GM18508 (cell line): ENCODE results near the gene RIMS3.
"Not testable (repeated sequence)": the region's sequence is repeated elsewhere in the genome, so short reads cannot be mapped to it uniquely, and the experiment has no call there.

Experiments
- ATAC-seq: cut with Tn5 transposase; IDR thresholded peaks from one replicate; pipeline ENCODE4 v1.9.1; 2021; ENCODE audit warnings: moderate number of reproducible peaks; ENCODE audit not compliant: insufficient read depth, unreplicated experiment

RIMS3 gene

DNA sequence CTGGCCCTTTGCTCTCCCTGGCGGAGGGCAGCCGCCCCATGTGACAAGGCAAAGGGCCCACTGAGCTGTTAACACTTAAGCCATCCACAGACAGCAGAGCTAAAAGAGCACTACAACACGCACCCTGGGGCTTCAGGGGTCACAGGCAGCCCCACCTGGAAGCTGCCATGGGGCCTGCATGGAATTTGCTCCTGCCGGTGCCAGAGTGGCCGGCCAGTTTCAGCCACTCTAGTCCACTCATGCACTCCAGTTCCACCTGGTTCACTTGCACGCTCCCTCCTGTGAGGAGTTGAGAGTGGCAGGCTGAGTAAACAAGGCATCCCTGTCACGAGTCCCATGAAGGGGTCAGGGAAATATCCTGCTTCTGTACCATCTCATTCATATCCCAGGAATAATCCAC lies 55.3 kb downstream of the RIMS3 start:
- ATAC-seq = no peak

DNA sequence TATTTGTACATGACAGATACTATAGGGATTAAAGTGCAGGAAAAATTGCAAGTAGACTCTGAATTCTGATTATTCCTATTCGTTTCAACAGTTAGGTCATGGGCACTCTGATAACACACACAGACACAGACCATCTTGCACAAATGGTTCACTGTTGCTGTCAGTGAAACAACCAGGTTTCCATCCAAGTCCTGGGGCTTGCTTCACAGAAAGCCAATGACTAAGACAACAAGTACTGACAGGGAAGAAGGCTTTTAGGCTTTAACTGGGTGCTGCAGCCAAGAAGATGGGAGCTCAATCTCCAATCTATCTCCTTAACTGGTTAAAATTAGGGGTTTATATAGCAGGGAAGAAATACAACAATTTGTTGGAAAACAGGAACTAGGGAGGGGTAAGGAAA lies 57.6 kb downstream of the RIMS3 start:
- ATAC-seq = no peak

DNA sequence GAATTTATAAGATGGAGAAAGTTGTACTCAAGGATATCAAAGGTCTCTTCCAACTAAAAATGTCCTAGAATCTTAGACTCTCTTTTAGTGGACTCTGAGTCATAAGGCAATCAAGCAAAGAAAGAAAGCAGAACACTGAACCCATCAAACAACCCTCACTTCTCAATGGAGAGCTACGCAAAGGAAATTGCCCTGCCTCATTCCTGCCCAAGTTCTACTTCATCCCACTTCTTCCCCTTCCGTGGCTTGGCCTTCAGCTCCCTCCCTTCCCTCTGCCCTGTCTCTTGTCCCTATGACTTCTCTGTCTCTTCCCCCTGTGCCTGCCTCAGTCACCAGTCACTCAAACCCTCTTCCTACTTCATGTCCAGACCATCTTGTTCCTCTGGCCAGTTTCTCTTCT lies 58.5 kb downstream of the RIMS3 start:
- no peak for ATAC-seq

DNA sequence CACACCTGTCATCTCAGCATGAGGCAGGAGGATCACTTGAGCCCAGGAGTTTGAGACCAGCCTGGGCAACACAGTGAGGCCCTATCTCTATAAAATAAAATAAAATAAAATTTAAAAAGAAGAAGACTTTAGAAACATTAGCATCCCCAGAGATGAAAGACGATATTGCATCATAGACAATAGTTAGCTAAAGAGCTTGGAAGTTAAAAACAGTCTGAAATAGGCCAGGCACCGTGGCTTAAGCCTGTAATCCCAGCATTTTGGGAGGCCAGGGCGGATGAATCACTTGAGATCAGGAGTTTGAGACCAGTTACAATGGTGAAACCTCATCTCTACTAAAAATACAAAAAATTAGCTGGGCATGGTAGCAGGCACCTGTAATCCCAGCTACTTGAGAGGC lies 59.3 kb downstream of the RIMS3 start:
- ATAC-seq = no peak

DNA sequence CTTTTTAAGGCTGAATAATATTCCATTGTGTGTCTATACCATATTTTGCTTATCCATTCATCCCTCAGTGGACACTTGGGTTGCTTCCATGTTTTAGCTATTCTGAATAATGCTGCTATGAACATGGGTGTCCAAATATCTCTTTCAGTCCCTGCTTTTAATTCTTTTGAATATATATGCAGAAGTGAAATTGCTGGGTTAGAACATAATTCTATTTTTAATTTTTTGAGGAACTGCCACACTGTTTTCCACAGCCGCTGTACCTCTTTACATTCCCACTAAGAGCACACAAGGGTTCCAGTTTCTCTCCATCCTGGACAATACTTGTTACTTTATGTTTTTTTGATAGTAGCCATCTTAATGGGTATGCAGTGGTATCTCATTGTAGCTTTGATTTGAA lies 65.6 kb downstream of the RIMS3 start:
- no peak for ATAC-seq

DNA sequence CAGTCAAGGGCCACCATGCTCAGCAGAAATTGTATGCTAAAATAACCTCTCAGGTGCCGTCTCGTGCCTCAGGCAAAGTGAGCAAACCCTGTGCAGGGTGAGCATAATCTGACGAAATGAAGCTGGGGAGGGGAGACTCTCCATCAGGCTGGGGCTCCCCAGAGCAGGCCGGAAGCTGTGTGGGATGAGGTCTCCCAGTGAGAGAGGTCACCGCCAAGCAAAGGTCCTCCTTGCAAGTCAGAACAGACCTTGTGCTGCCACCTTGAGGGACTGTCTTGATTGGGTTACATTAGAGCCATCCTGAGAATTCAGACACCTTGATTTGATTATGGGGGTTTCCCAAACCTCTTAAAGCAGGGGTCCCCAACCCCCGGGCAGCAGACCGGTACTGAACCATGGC lies 69.9 kb downstream of the RIMS3 start:
- no peak for ATAC-seq

DNA sequence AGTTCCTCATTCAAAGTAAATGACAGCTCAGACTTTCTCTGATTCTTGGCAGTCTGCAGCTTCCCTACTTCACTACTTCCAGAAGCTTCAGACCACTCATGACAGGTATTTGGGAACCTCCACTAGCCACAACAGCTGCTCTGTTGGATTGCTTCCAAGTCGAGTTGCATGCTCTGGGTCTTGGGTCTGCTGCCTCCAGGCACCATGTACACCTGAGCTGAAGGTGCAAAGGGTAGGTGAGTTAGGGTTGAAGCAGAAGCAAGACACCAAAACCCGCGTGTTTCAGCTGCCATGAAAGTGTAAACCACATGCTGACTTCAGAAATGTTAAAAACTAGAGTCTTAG lies 71.3 kb downstream of the RIMS3 start:
- ATAC-seq = no peak

DNA sequence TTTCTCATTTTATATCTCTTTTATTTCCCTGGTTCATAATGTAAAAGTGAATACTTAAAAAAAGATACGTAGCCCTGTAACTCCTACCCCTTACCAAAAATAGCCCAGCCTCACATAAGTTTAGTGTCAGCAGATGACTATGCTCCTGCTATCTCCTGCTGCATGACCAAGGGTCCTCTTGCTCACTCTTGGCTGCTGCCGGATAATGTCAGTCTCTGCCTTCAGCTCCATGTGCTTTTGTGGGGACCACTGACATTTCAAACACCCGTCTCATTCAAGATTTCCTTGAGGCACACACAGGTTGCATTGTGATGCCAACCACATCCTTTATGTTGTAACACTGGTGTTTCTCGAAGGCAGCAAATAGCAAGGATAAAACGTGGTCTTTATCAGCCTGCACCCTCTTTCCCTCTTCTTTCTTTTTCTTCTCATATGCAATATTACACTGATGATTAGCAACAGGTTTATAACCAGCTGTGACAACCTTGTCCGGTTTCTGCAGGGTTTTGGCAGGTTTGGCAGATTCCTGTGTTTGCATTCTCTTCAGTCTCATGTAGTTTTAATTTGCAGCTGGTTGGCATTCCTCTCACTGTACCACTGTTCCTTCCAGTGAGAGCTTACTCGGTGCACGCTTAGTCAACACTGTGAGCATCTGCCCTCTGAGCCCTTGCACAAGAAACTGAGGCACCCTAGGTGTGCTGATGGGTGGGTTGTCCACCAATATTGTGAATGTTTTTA lies 71.9 kb downstream of the RIMS3 start:
- no peak for ATAC-seq

DNA sequence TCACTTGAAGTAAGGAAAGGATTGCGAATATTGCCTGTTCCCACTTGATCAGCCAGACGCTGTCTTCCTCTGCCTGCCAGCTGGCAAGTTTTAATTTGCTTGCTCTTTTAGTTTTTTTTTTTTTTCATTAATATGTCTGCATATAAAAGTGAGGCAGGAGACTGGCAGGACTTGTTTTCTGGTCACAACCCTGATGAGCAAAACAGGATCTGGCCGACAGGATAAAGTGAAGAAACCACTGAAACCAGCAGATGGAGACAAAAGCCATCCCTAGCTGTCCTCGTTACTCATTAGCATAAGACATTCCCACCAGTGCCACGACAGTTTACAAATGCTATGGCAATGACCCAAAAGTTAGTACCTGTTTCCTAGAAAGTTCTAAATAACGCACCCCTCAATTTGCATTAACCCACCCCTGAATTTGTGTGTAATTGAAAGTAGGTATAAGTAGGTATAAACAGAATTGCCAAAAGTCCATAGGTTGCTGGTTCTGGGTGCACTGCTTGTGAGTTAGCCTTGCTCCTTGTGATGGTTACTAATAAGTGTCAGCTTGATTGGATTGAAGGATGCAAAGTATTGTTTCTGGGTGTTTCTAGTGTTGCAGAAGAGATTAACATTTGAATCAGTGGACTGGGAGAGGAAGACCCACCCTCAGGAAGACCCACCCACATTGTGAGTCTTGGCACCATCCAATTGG lies 73.2 kb downstream of the RIMS3 start:
- ATAC-seq = no peak

DNA sequence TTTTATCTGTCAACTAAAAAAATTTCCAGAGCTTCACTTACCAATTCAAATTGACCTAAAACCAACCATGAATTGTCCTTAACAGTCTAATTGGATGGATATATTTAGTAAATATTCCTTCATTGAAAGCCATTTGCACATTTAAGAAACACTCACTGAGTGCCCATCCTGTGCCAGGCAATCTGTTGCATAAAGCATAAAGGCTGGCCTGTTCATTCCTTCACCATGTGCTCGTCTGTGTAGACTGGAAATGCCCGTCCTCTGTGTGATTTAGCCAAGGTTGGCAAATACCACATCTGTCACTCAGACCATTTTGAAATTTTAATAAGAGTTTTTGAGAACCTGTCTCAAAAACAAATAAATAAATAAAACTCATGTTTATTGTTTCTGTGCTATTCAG lies 76.9 kb downstream of the RIMS3 start:
- no peak for ATAC-seq

GRCh38 chr1:40583980-40584379 lies 81.5 kb downstream of the RIMS3 start:
- no peak for ATAC-seq

DNA sequence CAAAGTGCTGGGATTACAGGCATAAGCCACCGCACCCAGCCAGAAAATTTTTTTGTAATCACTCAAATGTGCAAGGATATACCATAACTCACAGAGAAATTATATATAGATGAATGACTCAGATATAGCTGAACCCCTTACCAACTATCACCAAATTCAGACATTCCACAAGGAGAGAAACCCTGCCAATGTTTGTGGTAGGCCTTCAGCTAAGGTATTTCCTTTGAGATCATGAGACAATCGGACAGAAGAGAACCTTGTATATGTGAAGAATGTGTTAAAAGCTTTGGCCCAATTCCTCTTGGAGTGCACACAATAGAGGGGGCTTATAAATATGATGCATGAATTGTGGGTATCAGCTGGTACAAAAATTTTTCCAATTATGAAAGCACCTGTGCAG lies 83.4 kb downstream of the RIMS3 start:
- no peak for ATAC-seq

- ATAC-seq = no peak
These were observed 90.1 kb downstream of the RIMS3 start for GRCh38 chr1:40575336-40575735.

DNA sequence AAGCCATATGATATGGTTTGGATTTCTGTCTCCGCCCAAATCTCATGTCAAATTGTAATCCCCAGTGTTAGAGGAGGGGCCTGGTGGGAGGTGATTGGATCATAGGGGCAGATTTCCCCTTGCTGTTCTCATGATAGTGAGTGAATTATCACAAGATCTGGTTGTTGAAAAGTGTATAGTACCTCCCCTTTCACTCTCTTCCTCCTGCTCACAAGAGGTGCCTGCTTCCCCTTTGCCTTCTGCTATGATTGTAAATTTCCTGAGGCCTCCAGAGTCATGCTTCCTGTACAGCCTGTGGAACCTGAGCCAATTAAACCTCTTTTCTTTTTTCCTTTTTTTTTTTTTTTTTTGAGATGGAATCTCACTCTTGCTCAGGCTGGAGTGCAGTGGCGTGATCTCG lies 90.7 kb downstream of the RIMS3 start:
- ATAC-seq = not testable (repeated sequence)
